HG03354 (cell line): ENCODE results near the gene FGF7.
"Not testable (repeated sequence)": the region's sequence is repeated elsewhere in the genome, so short reads cannot be mapped to it uniquely, and the experiment has no call there.

Experiments
- ATAC-seq: cut with Tn5 transposase; IDR thresholded peaks from one replicate; pipeline ENCODE4 v1.9.1; 2021; ENCODE audit warnings: mild to moderate bottlenecking; ENCODE audit not compliant: unreplicated experiment, poor library complexity, severe bottlenecking

The FGF7 gene

DNA sequence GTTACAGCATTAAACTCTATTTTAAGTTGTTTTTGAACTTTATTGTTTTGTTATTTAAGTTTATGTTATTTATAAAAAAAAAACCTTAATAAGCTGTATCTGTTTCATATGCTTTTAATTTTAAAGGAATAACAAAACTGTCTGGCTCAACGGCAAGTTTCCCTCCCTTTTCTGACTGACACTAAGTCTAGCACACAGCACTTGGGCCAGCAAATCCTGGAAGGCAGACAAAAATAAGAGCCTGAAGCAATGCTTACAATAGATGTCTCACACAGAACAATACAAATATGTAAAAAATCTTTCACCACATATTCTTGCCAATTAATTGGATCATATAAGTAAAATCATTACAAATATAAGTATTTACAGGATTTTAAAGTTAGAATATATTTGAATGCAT lies 62.4 kb downstream of the FGF7 start:
- ATAC-seq: not testable (repeated sequence)

- no peak for ATAC-seq
These were observed 67.9 kb downstream of the FGF7 start for GRCh38 chr15:49490966-49491365.

DNA sequence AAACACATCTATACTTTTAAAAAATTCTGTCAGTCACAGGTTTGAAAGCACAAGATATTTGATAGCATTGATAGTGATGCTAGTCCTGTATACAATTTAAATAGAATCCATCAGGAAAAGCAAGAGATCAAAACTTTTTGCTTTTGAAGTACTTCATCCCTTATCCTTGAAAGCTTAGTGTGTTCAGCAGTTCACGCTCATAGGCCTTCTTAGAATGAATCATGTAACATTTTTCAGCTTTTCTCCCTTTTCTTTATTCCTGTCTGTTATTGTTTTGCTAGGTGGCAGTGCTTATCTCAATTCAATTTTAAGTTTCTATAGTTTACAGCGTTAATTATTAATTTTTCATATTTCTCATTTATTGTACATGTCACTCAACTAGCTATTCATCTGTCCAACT lies 69.1 kb downstream of the FGF7 start:
- no peak for ATAC-seq

- ATAC-seq: no peak
These were observed 69.8 kb downstream of the FGF7 start for GRCh38 chr15:49492830-49493229.

DNA sequence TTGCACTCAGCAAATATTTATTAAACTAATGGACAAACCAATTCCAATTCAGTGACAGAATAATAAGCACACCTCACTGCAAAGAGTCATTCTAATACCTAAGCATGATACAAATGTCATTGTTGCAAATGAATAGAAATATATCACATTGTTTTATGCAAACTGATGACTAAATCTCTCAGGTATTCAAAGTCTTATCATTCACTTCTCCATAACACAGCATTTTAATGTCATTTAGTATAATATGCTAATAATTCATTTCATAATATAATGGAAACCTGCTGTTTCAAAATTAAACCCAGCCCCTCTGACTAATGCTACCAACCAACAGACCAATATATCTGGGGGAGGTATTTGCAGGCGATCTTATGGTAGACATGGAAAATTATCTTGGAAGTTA lies 71.8 kb downstream of the FGF7 start:
- ATAC-seq: no peak

DNA sequence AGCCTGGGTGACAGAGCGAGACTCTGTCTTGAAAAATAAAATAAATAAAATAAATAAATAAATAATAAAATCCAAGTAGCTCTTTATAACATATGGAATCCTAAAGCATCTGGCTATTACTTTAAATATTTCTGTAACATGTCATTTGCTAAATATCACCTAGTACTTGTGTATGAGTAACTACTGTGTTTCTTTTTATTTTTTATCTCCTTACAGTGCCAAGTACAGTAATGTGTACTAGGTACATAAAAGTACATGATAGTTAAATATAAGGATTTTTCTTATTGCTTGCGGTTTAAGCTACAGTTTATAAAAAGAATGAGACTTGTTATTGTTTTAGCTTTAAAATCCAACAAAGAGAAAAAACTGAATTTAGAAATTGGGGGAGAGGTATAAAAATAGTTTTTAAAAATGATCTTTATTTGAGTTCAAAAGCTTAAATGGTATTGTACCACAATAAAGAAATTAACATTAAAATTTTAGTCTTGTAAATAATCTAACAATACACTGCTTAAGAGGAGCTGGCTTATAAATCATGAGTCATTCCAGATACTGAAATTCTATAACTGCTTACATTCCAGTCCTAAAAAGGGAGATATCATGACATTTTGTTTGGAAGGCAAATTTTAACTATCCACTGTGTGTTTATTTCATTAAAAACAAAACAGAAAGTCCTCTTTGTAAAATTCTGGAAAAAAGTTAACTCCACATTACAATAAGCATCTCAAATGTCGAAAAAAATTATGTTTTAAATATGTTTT lies 73.1 kb downstream of the FGF7 start:
- ATAC-seq: no peak

- ATAC-seq: no peak
These were observed 78.5 kb downstream of the FGF7 start for GRCh38 chr15:49501586-49501985.

DNA sequence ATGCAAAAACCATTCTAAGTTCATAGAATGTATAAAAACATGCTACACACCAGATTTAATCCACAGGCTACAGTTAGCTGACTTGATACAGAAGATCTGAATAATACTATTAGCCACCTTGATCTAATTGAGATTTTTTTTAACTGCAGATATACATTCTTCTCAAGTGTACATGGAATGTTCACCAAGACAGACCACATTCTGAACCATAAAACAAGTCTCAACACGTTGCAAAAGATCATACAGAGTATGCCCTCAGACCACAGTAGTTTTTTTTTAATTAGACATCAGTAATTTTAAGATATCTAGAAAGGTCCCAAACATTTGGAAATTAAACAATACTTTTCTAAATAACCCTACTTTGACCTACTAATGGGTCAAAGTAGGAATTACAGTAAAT lies 83.3 kb downstream of the FGF7 start:
- no peak for ATAC-seq

DNA sequence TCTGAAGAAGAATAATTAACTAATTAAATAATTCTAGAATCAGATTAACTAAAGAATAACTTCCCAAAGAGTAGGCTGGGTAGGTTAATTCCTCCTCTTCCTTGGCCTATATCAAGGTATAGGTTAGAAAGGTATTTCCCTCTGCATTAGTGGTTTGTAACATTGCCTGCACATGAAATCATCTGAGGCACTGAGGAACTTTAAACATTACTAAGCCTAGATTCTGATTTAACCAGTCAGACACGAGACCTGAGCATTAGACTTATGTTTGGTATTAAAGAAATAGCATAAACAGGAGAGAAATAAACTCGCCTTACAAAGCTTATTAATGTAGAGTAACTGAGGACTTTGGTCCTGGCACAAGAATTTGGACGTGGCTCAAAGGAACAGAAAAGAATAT lies 84.2 kb downstream of the FGF7 start:
- no peak for ATAC-seq

DNA sequence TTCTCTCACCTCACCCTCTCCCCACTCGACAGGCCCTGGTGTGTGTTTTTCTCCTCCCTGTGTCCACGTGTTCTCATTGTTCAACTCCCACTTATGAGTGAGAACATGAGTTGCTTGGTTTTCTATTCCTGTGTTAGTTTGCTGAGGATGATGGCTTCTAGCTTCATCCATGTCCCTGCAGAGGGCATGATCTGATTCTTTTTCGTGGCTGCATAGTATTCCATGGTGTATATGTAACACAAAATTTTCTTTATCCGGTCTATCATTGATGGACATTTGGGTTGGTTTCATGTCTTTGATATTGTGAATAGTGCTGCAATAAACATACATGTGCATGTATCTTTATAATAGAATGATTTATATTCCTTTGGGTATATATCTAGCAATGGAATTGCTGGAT lies 89.7 kb downstream of the FGF7 start:
- not testable (repeated sequence) for ATAC-seq

DNA sequence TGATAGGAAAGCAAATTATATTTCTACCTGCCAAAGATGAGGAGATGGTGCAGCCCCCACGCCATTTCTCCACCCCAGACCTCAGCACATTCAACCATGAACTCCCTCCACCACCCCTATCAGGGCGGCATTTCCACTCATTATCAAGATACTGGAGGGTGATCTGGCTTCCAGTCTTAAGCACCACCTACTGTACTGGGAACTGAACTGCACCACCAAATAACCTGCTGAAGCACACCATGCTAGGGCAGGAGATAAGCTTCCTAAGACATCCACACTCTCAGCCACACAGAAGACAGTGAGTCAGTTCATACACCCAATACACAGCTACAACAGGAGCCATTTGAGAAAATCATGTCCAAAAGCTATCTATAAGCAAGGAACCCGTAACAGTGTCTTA lies 98.8 kb downstream of the FGF7 start:
- ATAC-seq: no peak

DNA sequence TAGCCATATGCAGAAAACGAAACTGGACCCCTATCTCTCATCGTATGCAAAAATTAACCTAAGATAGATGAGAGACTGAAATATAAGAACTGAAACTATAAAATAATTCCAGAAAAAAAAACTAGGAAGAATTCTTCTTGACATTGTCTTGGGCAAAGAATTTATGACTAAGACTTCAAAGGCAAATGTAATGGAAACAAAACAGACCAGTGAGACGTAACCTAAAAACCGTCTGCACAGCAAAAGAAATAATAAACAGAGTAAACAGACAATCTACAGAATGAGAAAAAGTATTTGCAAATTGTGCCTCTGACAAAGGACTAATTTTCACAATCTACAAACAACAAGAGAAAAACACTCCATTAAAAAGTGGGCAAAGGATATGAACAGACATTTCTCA lies 105.2 kb downstream of the FGF7 start:
- ATAC-seq: no peak

DNA sequence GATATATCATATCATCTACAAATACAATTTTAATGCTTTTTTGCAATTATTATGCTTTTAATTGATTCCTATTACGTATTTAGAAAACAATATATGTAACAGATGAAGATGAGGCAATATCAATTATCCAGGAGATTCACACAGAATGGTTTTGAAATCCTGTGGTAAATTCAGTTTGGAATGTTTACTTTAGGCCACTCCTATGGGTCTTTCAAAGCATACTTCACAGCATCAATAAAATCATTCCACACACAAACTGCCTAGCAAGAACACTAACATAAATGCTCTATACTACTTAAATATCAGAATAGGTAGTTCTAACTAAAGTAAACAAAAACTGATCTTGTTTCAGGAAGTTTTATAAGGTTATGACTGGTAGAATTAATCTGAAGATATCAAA lies 107.0 kb downstream of the FGF7 start:
- ATAC-seq: no peak
